Upper lobe of left lung (tissue), 4 donors: ENCODE results near the gene IL17RB.

ENCODE experiments used
- CTCF ChIP-seq, 6 experiments: fragments of 450-650 bp in 4 of 6; fragments of 200-600 bp in 2 of 6; sonication (generic) in 2 of 6; IDR thresholded peaks; one replicate each; pipeline ENCODE4 v1.5.1; 2016 to 2019; ENCODE audit warnings: antibody characterized with exemption in 6 of 6
- POLR2A ChIP-seq, 4 donors: fragments of 450-650 bp; IDR thresholded peaks; one replicate each; pipeline ENCODE4 v1.5.1; 2016 to 2017; ENCODE audit warnings: antibody characterized with exemption in 4 of 4, mild to moderate bottlenecking in 2 of 4
- POLR2AphosphoS5 ChIP-seq, 2 donors: sonication (generic); formaldehyde crosslinking; IDR thresholded peaks; one replicate each; pipeline ENCODE4 v1.5.1; 2017; ENCODE audit warnings: antibody characterized with exemption in 2 of 2

DNA sequence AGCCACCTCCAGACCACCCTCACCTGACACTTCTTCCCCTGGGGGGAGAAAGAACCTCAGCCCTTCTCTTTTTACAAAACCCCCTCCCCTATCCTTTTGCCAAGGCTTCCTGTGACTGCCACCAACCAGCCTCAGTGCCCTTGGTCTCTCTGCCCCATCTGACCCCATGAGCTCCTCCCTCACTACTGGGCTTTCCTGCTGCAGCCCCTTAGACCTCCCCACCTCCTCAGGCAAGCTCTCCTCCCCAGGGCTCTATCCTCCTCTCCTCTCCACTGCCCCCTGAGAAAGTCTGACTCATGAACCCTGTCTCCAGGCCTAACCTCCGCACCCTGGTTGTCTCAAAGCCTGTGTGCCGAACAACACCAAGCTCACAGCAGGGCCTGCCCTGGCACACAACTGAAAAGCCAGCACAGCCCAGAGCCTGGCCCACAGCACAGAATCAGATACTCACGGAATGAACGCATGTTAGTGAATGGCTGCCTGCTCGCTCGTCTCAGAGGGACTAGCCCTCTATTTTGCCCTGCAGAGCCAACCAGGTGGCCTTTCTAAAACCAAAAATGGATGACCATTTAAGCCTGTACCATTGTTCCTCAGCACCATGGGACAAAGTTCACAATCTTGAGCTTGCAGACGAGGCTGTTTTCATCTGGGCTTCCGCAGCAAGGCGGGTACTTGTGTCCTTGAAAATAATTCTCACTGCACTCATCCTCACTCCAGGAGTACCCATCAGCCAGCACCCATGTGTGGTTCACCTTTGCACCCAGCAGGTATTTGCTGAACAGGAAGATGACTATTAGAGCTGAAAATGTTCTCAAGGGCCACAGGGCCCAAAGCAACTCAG lies 1.9 kb upstream of the IL17RB start:
- TF ChIP-seq CTCF (IDR thresholded peaks at IDR 0.05) (no peak), POLR2AphosphoS5 (IDR thresholded peaks at IDR 0.05) (no peak), POLR2A (IDR thresholded peaks at IDR 0.05) (no peak)
